ENCODE data around the gene PARK7.

DNA sequence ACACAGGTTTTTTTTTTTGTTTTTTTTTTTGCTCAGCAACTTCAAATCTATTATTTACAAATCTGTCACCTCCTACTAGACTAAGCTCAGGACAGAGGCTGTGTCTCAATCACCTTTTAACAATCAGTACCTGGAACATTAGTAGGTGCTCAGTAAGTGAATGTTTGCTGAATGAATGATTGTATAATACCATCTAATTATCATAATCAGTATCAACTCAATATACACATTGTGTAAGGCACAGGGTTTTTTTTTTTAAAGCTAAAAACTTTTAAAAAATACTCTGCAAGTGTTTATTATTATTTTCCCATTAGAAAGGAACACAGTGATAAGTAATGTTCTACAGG is 55.4 kb downstream of the PARK7 start:
- TF ChIP-seq, protein P1, sequence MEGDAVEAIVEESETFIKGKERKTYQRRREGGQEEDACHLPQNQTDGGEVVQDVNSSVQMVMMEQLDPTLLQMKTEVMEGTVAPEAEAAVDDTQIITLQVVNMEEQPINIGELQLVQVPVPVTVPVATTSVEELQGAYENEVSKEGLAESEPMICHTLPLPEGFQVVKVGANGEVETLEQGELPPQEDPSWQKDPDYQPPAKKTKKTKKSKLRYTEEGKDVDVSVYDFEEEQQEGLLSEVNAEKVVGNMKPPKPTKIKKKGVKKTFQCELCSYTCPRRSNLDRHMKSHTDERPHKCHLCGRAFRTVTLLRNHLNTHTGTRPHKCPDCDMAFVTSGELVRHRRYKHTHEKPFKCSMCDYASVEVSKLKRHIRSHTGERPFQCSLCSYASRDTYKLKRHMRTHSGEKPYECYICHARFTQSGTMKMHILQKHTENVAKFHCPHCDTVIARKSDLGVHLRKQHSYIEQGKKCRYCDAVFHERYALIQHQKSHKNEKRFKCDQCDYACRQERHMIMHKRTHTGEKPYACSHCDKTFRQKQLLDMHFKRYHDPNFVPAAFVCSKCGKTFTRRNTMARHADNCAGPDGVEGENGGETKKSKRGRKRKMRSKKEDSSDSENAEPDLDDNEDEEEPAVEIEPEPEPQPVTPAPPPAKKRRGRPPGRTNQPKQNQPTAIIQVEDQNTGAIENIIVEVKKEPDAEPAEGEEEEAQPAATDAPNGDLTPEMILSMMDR (IDR thresholded peaks at IDR 0.05), result no peak
- TF ChIP-seq POLR2AphosphoS5 (IDR thresholded peaks at IDR 0.05; ENCODE audit: low read depth, low read length), result no peak

All from Panc1 (cell line).